SU-DHL-6 (cell line): ENCODE data around the gene SPAG9.

Experiments used
- CTCF ChIP-seq: fragments of 200-600 bp; sonication (generic); IDR thresholded peaks from one replicate; pipeline ENCODE4 v1.5.1; 2017; ENCODE audit warnings: antibody characterized with exemption, mild to moderate bottlenecking, low read length, moderate library complexity; ENCODE audit not compliant: insufficient read depth, poor library complexity, severe bottlenecking
- EZH2phosphoT487 ChIP-seq: fragments of 200-600 bp; sonication (generic), shearing (Covaris generic); conservative IDR thresholded peaks from 2 replicates; pipeline ENCODE4 v1.6.1; 2018; ENCODE audit warnings: mild to moderate bottlenecking, antibody characterized with exemption, low read length, moderate library complexity, mixed read lengths

DNA sequence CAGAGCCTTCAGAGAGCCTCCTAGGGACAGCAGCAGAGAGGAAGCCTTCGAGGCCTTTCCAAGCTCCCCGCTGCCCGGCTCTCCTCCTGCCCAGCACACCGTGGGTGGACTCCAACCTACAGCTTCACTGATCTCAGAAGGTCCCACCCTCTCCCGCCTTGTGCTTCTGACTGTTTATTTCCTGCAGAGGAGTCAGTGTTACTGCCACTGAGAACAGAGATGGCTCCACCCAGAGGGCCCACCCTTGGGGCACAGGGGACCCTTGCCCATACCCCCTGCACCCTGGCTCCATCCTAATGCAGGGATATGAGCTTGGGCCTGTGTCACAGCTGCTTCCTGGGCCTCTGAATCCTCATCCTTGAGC is 201.8 kb downstream of the SPAG9 start:
- TF ChIP-seq CTCF (no peak), EZH2phosphoT487 (no peak)
